Adipose tissue (tissue), 3 donors: Measurements from ENCODE around the gene PRSS57. TPM values are rescaled to one million over a fixed set of nuclear protein-coding genes. Genes with fewer than 3 reads are reported as not detected.
"Not testable (repeated sequence)": the region's sequence is repeated elsewhere in the genome, so short reads cannot be mapped to it uniquely, and the experiment has no call there.

ENCODE experiments used
- H3K27ac ChIP-seq: one replicate; pipeline ENCODE4 v1.5.1; 2013; ENCODE audit warnings: low read depth, low read length
- WGBS, 3 donors: extraction: QIAGEN DNeasy Blood & Tissue Kit; methylation state at CpG; one replicate each; pipeline ENCODE4 v1.1.7; 2013; 5-methylcytosine and 5-hydroxymethylcytosine counted together
- polyA plus RNA-seq, 3 donors: library from polyadenylated mRNA; stranded (reverse); fragments of 200-250 nt; gene quantifications; one replicate each; pipeline ENCODE4 v1.2.3, GENCODE V29; 2013
- donor health status: healthy with polysubstance abuse.
- donor health status: Bipolar disorder and iron deficiency.
- donor health status: healthy.

PRSS57 gene
- polyA plus RNA-seq: under 1 TPM in 2 of 3 donors, not detected in 1; 0.09 to 0.34 TPM

GRCh38 chr19:695352-695949 lies at the start of gene PRSS57:
Gene PRSS57 (minus strand): TSS chr19:695452. CDS start chr19:695430, 22 bp downstream.
- H3K27ac ChIP-seq: no peak within 1 kb of the TSS
- WGBS, 3 donors: 30 to 68% (median 51%) methylated on average over 26 to 31 of the region's 31 CpGs

- WGBS, 3 donors: 45 to 49% (median 48%) methylated on average over 13 of the region's 13 CpGs
- H3K27ac ChIP-seq: no peak overlapping the region
These were observed 48.0 kb upstream of the PRSS57 start for GRCh38 chr19:743168-743687.

GRCh38 chr19:742540-743075 lies 47.4 kb upstream of the PRSS57 start:
- H3K27ac ChIP-seq: no peak overlapping the region
- WGBS, 3 donors: 90 to 92% (median 92%) methylated on average over 24 of the region's 24 CpGs

- WGBS, 3 donors: 66 to 84% (median 81%) methylated on average over 15 to 18 of the region's 19 CpGs
These were observed 46.4 kb upstream of the PRSS57 start for GRCh38 chr19:741506-742131.

GRCh38 chr19:740816-741505 lies 45.7 kb upstream of the PRSS57 start:
- 77 to 92% (median 91%) methylated on average over 14 to 15 of the region's 16 CpGs for WGBS, 3 donors
- H3K27ac ChIP-seq: not testable (repeated sequence)

More at GRCh38 chr19:741506-742131, 46.4 kb upstream of the PRSS57 start:
- H3K27ac ChIP-seq: no peak overlapping the region

GRCh38 chr19:739998-740715 lies 44.9 kb upstream of the PRSS57 start:
- 83 to 91% (median 90%) methylated on average over 26 to 36 of the region's 36 CpGs for WGBS, 3 donors
- no peak overlapping the region for H3K27ac ChIP-seq

GRCh38 chr19:738509-739128 lies 43.4 kb upstream of the PRSS57 start:
- no peak overlapping the region for H3K27ac ChIP-seq
- WGBS, 3 donors: 57 to 93% (median 89%) methylated on average over 21 to 23 of the region's 23 CpGs

GRCh38 chr19:737591-738093 lies 42.4 kb upstream of the PRSS57 start:
- H3K27ac ChIP-seq: no peak overlapping the region
- WGBS, 3 donors: 41 to 48% (median 45%) methylated on average over 18 to 22 of the region's 22 CpGs

- H3K27ac ChIP-seq: no peak overlapping the region
- 84 to 95% (median 92%) methylated on average over 32 of the region's 32 CpGs for WGBS, 3 donors
These were observed 40.9 kb upstream of the PRSS57 start for GRCh38 chr19:736125-736524.

- H3K27ac ChIP-seq: no peak overlapping the region
- 70 to 97% (median 85%) methylated on average over 13 of the region's 13 CpGs for WGBS, 3 donors
These were observed 39.5 kb upstream of the PRSS57 start for GRCh38 chr19:734716-735115.

- WGBS, 3 donors: 70 to 75% (median 74%) methylated on average over 24 of the region's 24 CpGs
These were observed 37.2 kb upstream of the PRSS57 start for GRCh38 chr19:732148-733069.

GRCh38 chr19:731000-731399 lies 35.7 kb upstream of the PRSS57 start:
- 91 to 95% (median 94%) methylated on average over 15 to 16 of the region's 16 CpGs for WGBS, 3 donors
- no peak overlapping the region for H3K27ac ChIP-seq

More at GRCh38 chr19:732148-733069, 37.2 kb upstream of the PRSS57 start:
- no peak overlapping the region for H3K27ac ChIP-seq

GRCh38 chr19:729965-730668 lies 34.9 kb upstream of the PRSS57 start:
- no peak overlapping the region for H3K27ac ChIP-seq
- WGBS, 3 donors: 60 to 75% (median 71%) methylated on average over 14 of the region's 14 CpGs

GRCh38 chr19:729564-729963 lies 34.3 kb upstream of the PRSS57 start:
- H3K27ac ChIP-seq: not testable (repeated sequence)
- 89 to 93% (median 92%) methylated on average over 14 to 15 of the region's 15 CpGs for WGBS, 3 donors

GRCh38 chr19:728011-728410 lies 32.8 kb upstream of the PRSS57 start:
- WGBS, 3 donors: 26 to 58% (median 27%) methylated on average over 19 to 26 of the region's 26 CpGs
- no peak overlapping the region for H3K27ac ChIP-seq
